ENCODE data around the gene COQ4.

DNA sequence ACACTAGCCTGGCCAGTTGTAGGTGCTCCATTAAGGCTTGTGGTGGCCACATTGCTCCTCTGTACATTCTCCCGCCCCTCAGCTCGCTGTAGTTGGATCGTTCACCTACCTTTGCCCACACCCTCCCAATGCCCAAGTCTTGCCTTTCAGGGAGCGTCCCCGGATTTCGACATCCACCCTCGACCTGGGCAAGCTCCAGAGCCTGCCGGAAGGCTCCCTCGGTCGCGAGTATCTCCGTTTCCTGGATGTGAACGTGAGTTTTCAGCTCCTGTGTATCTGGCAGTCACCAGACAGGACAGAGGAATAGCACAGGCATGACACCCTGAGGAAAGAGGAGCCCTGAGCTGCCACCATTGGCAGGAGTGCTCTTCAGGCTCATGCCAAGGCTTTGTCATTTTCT lies 3.0 kb downstream of the COQ4 start:
- TF ChIP-seq, protein P1, sequence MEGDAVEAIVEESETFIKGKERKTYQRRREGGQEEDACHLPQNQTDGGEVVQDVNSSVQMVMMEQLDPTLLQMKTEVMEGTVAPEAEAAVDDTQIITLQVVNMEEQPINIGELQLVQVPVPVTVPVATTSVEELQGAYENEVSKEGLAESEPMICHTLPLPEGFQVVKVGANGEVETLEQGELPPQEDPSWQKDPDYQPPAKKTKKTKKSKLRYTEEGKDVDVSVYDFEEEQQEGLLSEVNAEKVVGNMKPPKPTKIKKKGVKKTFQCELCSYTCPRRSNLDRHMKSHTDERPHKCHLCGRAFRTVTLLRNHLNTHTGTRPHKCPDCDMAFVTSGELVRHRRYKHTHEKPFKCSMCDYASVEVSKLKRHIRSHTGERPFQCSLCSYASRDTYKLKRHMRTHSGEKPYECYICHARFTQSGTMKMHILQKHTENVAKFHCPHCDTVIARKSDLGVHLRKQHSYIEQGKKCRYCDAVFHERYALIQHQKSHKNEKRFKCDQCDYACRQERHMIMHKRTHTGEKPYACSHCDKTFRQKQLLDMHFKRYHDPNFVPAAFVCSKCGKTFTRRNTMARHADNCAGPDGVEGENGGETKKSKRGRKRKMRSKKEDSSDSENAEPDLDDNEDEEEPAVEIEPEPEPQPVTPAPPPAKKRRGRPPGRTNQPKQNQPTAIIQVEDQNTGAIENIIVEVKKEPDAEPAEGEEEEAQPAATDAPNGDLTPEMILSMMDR (conservative IDR thresholded peaks at IDR 0.05; ENCODE audit: low read length) = no peak
- no peak for TF ChIP-seq EZH2phosphoT487 (IDR thresholded peaks at IDR 0.05; ENCODE audit: borderline replicate concordance)

Measured in Loucy (cell line).